Measurements from ENCODE around the gene JMJD8.

The JMJD8 gene

GRCh38 chr16:637081-638018 lies 46.8 kb downstream of the JMJD8 start:
- DNase-seq: peak; percentile 88 to 90

DNA sequence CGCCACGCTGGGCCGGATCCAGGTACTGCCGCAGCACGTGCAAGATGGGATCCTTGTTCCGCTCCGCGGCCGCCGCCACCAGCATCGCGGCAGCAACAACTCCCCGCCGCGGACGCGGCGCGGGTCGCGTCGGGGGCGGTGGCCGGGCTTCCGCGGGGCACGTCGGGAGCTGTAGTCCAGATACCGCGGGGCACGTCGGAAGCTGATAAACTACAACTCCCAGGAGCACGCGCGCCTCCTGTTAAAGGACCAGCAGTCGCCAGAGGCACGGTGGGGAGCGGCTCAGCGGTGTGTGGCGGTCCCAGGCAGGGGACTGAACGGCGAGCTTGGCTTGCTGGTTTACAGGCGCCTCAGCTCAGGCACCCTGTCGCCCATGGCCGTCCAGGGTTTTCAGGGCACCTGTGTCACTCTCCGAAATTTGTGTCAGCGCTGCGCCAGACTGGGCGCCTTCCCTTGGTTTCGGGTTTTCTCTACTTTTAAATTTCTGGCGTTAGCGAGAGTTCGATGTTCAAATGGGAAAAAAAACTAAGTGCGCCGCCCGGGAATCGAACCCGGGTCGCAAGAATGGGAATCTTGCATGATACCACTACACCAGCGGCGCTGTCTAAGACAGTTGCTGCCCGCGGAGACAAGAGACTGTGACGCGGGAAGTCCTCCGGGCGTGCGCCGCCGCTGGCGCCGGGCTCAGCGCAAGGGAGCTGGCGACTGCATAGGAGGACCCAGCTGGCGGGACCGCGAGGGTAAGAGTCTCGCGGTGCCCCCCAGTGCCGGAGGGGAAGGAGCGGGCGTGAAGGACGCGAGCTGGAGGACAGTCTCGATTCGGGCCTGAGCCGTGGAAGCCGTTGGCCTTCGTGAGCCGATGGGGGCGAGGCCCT lies 47.7 kb downstream of the JMJD8 start, which contains the start of gene METTL26:
Gene METTL26 (minus strand): TSS at position 100 of the 875 bp plus-strand sequence. CDS start 15 bp downstream, at position 85.
- DNase-seq: peak; percentile 94

GRCh38 chr16:635573-636205 lies 48.4 kb downstream of the JMJD8 start:
- no peak for DNase-seq

- DNase-seq: no peak
These were observed 49.1 kb downstream of the JMJD8 start for GRCh38 chr16:634996-635395.

GRCh38 chr16:634051-634670 lies 50.0 kb downstream of the JMJD8 start:
- DNase-seq: no peak

DNA sequence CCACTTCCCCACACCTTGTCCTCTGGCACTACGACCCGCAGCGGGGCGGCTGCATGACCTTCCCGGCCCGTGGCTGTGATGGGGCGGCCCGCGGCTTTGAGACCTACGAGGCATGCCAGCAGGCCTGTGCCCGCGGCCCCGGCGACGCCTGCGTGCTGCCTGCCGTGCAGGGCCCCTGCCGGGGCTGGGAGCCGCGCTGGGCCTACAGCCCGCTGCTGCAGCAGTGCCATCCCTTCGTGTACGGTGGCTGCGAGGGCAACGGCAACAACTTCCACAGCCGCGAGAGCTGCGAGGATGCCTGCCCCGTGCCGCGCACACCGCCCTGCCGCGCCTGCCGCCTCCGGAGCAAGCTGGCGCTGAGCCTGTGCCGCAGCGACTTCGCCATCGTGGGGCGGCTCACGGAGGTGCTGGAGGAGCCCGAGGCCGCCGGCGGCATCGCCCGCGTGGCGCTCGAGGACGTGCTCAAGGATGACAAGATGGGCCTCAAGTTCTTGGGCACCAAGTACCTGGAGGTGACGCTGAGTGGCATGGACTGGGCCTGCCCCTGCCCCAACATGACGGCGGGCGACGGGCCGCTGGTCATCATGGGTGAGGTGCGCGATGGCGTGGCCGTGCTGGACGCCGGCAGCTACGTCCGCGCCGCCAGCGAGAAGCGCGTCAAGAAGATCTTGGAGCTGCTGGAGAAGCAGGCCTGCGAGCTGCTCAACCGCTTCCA lies 50.6 kb downstream of the JMJD8 start:
- no peak for DNase-seq

- no peak for DNase-seq
These were observed 51.4 kb downstream of the JMJD8 start for GRCh38 chr16:632486-633335.

GRCh38 chr16:631808-632358 lies 52.3 kb downstream of the JMJD8 start:
- DNase-seq: no peak

Measured in stimulated activated CD4-positive, alpha-beta T cell treated with anti-CD3 and anti-CD28 coated beads, Interleukin-2, amount 100 ng/mL, for 24 hours (primary cell).